GM21576 (cell line): ENCODE data around the gene UACA.
"Not testable (repeated sequence)": the region's sequence is repeated elsewhere in the genome, so short reads cannot be mapped to it uniquely, and the experiment has no call there.

Experiments used
- ATAC-seq: cut with Tn5 transposase; IDR thresholded peaks from one replicate; pipeline ENCODE4 v1.9.1; 2021; ENCODE audit warnings: mild to moderate bottlenecking, moderate library complexity; ENCODE audit not compliant: unreplicated experiment

UACA gene

DNA sequence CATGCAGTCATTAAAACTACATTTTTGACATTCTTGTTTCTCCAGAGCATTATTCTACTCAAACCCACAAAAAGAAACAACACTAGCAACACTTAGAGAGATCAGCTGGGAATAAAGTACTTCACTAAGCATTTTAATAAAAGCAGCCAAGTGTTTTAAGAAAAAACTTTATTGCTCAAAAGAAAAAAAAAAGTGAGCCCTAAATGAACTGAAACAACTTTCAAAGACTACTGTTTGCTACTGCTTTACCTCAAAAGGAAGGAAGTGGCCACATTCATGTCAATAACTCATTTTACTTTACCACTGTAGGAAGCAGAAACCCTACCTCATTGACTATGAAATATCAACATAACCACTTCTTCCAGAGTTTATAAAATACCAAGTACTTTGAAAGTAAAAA, 91.3 kb downstream of the UACA start:
- ATAC-seq: peak; percentile 44

DNA sequence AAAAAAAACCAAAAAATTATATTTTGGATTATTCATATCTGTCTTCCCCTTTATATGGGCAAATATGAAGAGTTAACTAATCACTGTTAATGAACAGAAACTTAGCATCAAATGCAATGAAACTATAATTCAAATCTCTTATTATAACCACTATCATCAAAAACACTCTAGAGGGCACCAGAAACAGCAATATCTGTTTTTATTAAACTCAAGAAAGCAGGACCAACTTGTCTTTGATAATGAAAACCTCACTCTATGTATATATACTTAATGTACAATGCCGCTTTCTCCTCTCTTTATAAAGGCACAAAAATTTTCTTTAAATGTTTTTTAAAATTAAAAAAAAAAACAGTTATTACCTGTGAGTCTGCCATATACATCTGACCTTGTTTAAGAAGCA, 92.7 kb downstream of the UACA start:
- ATAC-seq: no peak

DNA sequence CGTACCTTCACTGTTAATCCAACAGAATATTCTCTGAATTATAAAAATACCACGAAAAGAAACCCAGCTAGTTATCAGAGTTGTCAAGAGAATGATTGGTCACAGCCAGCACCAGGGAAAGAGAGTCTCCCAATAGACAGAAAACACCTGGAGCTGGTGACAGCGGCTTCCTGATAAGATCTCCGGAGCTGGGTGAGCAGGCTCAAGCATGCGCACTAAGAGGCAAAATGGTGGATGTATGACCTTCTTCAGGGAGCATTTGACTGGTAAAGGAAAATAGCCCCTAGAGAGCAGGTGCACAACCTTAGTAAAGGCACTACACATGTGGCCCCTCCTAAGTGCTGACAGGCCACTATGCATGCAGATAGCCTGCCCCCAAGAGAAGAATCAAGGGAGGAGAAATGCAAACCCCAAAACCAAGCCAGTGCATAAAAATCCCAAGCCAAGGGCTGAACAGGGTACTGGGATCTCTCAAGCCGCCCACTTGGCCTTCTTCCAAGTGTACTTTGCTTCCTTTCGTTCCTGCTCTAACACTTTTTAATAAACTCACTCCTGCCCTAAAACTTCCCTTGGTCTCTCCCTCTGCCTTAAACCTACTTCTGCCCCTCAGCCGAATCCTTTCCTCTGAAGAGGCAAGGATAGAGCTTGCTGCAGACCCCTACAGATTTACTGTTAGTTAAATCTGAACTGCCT, 93.2 kb downstream of the UACA start:
- no peak for ATAC-seq

DNA sequence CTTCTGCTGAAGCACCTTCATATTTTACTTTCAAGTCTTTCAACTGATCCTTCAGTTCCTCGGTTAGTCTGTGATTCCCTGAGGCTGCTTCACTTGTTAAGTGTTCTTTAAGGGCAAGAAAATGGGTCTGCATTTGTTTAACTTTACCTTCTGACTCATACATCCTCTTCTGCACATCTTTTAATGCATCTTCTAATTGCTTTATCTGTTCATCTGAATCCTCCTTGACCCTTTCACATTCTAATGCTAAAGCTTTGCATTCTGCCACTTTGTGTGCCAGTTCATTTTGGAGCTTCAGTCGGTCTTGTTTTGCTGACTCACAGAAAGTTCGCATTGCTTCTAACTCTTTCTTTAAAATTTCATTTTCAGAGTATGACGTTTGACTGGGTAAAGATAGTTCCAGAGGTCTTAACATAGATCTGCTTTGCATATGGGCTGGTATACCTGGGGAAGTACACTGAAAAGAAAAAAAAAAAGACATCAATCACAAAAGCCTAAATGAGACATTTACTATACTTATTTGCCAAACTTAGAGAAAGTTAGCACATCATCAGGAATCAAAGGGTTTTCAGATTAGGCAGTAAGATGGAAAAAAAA, 94.3 kb downstream of the UACA start:
- peak; percentile 80 for ATAC-seq

DNA sequence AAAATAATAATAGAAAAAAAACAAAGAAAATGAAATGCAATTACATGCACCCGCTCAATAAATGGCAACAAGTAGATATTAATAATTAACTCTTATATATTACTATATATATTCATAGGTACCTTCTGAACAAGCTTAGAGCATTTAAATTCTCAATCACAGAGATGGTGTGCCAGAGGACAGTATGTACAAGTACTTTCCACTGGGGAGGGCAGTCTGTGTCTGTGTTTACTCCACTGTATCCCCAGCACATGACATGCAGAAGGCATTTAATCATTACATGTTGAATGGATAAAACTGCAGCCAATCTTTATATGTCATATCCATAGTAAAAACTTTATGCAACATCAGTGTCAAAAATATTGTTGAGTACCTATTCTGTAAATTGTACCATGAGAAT, 97.8 kb downstream of the UACA start:
- no peak for ATAC-seq

DNA sequence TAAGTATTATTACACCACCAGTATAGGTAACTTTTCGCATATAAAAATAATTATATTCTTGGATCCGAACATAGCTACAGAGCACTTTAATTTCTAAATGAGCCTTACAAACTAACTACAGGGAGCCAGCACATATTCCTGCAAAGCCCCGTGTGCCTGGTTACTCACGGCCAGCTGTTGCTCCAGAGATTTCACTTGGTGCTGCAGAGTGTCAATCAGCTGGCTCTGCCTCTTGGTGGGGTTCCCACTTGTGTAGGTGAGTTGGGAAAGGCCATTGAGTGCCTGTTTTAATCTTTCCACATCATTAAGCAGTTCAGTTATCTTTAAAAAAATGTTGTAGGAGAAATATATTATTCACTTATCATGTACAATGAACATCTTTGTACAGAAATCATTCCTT, 98.9 kb downstream of the UACA start:
- ATAC-seq: no peak

DNA sequence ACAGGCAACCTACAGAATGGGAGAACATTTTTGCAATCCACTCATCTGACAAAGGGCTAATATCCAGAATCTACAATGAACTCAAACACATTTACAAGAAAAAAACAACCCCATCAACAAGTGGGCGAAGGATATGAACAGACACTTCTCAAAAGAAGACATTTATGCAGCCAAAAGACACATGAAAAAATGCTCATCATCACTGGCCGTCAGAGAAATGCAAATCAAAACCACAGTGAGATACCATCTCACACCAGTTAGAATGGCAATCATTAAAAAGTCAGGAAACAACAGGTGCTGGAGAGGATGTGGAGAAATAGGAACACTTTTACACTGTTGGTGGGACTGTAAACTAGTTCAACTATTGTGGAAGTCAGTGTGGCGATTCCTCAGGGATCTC, 100.3 kb downstream of the UACA start:
- not testable (repeated sequence) for ATAC-seq

DNA sequence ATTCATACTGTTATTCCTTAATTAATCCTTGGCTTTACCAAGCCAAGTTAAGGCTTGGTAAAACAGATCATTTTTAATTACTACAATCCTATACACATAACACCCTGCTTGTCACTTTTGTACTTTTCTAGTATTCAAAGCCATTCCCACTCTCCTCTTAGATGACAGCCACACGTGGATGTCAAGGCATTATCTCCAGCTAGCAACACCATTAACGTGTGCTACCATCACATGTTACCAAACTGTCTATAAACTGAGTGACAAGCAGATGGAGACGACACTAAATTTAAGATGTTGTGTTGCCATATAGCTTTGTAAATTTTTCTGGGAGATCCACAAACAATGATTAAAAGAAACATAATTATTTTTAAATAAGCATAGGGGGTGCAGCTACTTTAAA, 103.7 kb downstream of the UACA start:
- ATAC-seq: no peak

DNA sequence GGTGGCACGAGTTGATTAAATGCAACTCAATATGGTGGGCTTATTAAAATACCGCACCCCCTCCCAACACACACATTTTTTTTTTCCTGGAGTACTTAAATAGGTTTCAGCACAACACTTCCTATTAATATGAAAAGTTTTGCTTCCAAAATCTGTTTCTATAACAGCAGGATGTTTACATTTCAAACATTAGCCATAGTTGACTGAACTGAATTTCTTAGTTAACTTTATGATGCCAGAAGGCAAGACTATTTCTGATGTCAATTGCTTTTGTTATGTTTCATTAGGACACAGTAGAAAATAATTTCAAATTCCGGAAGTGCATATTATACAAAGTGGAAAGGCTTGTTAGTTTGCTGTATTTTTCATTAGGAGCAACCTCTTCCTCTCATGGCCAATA, 104.7 kb downstream of the UACA start:
- no peak for ATAC-seq

DNA sequence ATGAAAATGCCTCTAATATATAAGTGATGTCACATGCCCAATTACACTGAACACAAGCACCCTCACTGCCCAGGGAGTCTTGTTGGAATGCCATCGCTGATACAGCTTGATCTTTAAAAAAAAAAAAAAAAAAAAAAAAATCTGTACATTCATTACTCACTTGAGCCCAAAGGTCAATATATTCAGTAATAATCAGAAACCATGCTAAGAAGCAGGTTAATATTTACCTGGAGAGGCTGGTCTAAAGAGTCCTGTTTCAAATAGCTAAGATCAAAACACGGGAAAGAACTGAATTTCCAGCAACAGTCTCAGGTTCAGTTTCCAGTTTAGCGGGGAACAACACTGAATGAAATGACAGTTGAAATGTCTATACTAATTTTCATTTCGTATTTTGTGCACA, 109.9 kb downstream of the UACA start:
- no peak for ATAC-seq

DNA sequence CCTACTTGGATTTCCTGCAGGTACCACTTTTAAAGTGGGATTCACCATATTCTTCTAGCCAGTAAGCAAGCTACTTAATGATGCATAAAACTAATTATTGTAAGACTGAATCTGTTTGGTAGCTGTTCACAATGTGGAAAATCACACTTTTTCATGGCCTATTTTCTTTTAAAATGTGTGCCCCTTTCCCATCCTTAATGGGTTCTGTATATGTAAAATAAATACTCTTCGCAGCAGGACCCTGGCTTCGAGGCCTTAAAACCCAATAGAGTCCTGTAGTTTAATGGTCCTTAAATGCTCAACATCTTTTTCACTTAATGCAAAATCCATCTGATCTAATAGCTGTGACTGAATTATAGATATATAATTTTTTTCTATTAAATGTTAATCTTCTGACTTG, 111.0 kb downstream of the UACA start:
- no peak for ATAC-seq

DNA sequence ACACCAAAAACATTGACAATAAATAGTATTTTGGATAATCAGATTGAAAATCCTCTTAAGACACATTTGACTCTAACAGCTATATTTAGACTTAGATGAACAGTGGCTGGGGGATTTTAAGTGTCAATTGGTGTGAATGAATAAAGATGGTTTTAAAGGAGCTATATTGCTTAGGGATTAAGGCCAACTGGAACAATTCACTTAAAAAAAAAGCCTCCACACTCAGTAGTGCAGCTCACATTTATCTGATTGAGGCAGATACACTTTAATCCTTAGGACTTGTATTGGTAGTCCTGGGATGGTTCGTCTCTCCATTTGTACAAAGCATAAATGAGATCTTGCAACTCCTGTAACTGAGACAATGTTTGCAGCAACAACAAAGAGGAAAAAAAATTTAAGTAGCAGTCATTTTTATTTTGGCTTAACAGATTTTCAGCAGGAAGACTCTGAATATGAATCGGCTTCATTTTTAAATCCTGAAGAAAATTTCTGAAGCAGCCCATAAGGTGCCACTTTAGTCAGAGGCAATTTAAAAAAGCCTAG, 112.0 kb downstream of the UACA start:
- no peak for ATAC-seq

DNA sequence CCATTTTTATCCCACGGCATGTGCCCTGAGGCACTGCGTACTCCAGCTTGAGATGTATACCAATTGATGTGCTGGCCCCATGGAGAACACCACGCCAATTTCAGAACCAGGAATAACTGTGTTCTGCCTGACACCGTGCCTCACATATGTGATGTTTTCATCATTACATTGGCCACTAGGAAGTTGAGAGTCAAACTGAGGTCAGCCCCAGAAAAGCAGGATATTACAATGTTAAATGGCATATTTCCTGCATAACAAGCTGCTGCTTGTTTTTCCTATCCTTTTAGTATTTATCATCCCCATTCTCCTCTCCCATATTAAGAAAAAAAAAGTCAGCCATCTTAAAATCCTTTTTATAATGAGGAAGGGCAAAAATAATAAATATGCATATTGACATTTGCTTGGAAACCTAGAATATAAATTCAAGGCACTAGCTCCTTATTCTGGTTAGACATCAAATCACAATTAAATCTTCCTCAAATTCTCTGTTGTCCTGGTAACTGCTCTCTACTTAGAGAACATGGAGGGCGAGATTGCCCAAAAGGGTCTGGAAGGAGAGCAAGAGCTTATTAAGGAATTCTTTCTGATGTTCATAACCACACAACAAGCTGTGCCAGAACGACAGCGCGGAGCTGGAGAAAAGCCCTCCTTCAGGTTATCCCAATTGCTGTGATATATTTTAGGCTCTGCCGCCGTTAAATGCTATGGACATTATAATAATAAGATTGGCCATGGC, 112.6 kb downstream of the UACA start:
- no peak for ATAC-seq

DNA sequence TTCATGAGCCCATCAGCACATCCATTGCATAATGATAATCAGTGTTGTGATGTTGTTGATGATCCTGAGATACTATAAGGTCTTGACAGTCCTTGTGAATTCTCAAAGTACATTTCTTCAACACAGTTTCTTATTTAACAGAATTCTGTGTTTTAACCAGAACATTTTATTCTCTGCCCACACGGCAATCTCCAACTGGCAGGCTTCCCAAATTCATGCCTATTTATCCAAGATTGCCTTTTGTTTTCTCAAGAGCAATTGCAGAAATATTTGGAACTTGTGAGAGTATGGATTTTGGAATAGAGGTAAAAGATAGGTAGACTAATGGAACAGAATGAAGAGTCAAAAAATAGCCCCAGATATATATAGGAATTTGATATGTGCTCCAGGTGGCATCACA, 116.0 kb downstream of the UACA start:
- no peak for ATAC-seq

DNA sequence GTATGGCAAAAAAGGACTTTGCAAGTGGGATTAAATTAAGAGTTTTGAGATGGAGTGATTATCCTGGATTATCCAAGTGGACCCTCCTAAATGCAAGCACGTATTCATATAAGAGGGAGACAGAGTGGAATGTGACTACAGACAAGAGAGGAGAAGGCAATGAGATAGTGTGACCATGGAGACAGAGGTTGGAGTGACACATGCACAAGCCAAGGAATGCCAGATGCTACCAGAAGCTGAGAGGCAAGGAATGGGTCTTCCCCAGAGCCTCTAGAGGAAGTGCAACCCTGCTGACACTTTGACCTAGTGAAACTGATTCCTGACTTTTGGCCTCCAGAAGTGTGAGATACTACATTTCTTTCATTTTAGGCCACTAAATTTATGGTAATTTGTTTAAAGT, 117.2 kb downstream of the UACA start:
- ATAC-seq: no peak

DNA sequence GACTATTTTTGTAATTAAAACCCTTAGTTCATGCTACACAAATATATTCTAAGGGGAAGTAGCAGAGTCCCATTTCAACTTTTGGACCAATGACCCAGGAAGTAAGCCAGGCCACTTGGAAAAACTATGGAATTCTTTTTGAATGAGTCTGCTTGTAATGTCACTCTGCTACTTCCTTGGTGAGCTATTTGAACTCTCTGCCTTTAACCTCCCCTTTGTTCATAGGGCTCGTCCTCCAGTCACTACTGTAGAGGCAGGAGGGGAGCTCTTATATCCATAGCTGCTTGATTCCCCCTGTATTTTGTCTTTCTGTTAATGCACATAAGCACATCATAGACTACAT, 119.6 kb downstream of the UACA start:
- ATAC-seq: no peak

DNA sequence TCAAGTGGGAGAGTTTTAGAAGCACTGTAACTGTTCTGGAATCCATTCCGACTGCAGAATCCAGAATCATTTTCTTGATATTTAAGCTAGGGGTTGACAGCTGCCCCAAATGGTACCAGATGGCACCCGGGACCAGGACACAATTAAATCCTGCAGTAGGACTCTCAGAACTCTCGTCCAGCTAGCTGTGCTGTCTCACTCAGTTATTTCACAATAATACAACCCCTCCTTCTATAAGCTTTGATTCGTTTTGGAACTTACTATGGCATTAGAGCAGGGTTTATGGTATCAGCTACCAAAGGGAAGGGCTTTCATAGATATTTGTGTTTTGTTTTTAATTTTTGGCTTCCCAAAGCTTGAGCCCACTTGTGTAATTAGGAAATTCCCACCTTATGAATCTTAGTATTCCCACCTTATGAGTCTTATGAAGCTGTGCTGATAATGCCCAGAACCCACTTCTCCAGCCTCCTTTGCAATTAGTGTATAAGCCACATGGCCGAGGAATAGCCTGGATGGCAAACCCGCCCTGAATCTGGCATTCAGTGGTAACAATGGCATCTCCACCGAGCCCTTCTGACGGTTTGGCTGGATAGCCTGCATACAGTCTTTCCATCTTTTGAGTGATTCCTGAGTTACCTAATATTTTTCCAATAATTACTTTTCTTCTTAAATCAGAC, 120.1 kb downstream of the UACA start:
- ATAC-seq: no peak

DNA sequence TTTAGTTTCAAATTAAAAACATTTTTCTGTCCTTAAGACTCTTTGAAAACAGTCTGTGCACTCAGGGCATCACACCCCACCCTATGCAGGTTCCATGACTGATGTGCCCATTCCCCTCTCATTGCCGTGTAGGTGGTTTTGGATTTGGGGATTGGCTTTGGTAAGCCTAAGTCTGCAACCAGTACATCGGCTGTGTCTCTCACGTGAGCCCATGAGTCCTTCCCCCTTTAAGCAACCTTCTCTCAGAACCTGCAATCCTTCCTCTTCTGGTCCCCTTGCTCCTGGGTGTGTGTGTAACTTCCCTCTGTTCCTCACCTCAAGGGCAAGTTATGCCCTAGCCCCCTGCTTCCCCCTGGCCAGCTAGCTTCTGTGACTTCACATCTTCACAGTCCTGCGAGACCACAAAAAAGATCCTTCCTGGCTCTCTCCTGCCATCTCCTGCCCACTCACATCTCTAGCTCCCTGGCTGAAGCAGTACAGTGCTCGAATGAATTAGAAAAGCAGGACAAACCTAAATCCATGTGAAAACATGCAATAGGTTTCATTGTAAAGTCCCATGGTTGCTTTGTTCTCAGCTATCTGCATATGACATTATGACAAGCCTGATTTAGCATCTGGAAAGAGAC, 126.7 kb downstream of the UACA start:
- no peak for ATAC-seq

DNA sequence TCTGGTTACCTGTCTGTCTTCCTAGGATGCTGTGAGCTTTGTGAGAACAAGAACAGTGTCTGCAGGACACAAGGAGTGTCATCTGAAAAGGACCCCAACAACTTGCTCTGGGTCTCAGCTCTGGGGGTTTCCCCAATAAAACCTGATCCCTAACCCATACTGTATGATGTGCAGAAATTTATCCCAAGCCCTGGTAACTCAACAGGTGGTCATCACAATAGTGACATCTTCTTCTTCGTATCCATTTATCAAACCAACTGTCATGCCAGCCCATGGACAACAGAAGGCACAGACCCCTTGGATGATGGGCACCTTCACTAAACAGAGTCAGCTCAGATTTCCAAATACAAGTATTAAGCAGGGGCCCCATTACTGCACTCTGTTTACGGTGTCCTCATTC, 127.5 kb downstream of the UACA start:
- ATAC-seq: no peak

DNA sequence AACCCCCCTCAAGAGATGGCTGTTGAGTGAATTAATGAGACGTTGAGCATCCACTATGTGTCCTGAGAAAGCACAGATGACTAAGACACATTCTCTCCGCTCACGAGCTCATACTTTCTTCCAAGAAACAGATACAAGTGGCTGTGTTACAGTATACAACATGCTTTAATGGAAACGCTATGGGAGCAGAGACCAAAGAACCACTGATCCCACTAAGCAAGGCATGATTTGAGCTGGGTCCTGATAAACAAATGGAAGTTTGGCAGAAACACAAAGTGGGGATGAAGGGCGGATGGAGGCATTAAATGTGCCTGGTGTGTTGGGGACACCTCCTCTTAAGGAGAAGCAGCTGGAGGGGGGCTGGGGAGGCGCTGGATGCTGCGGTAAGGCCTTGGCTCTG, 129.4 kb downstream of the UACA start:
- ATAC-seq: no peak

DNA sequence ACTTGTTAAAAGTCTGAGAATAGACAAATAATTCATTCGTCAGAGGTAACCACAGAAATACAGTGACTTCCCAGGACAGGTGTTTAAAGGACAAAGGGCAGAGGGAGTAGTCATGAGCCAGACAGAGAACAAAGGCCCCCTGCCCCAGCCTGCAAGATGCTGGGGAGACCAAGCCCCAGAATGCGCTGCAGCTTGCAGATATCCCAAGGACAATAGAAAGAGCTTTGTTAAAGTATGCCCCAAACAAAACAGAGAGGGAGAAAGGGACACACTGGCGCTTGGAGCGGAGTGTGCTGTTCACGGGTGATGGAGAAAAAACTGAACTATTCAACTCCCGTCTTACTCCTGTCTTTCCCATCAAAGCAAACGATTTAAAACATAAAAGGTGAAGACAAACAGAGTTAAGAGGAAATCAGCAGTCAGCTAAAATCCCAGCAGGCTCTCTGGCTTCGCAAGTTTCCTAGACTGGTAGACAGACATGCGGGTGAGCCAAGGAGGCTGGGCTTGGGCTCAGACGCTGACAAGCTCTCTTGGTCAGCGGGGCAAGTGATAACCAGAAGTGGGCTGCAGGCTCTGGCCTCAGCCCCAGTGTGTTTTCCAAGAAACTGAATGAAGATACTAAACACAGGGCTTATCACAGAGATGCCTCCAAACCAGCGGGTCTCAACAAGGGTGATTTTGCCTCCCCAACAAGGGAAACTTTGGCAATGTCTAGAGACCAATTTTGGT, 130.1 kb downstream of the UACA start:
- ATAC-seq: no peak
